SU-DHL-6 (cell line): ENCODE results near the gene MTFR1L.

ENCODE experiments used
- H2AFZ ChIP-seq: fragments of 200-600 bp; sonication (generic); 2 replicates; pipeline ENCODE4 v1.6.1; 2014; ENCODE audit warnings: low read depth, mild to moderate bottlenecking, moderate library complexity, mixed read lengths, antibody characterized with exemption, low read length; ENCODE audit not compliant: severe bottlenecking
- H3F3A ChIP-seq: fragments of 200-600 bp; shearing (Covaris generic); 2 replicates; pipeline ENCODE4 v1.6.0; 2016; ENCODE audit warnings: antibody characterized with exemption, mild to moderate bottlenecking; ENCODE audit not compliant: insufficient read depth
- H3K27ac ChIP-seq: fragments of 200-600 bp; sonication (generic); 2 replicates; pipeline ENCODE4 v1.5.1; 2016; ENCODE audit warnings: low read depth, mild to moderate bottlenecking, low read length, moderate library complexity, mixed read lengths
- H3K27me3 ChIP-seq: fragments of 200-600 bp; sonication (generic), shearing (Covaris generic); 2 replicates; pipeline ENCODE4 v1.6.0; 2014; ENCODE audit warnings: mild to moderate bottlenecking, low read length
- H3K36me3 ChIP-seq: fragments of 200-600 bp; sonication (generic); 2 replicates; pipeline ENCODE4 v1.6.1; 2014; ENCODE audit warnings: mild to moderate bottlenecking, low read length, mixed read lengths
- H3K4me2 ChIP-seq: fragments of 300-600, 200-600 bp; shearing (Covaris generic), sonication (generic); 2 replicates; pipeline ENCODE4 v1.6.0; 2014; ENCODE audit warnings: low read length, low read depth, mild to moderate bottlenecking; ENCODE audit not compliant: poor library complexity, severe bottlenecking
- H3K4me3 ChIP-seq: fragments of 200-600 bp; sonication (generic); 2 replicates; pipeline ENCODE4 v1.5.1; 2014; ENCODE audit warnings: antibody characterized with exemption, low read length, mild to moderate bottlenecking, mixed read lengths; ENCODE audit not compliant: insufficient read depth, poor library complexity, severe bottlenecking
- H3K79me2 ChIP-seq: fragments of 200-600 bp; sonication (generic); 2 replicates; pipeline ENCODE4 v1.6.1; 2014; ENCODE audit warnings: mild to moderate bottlenecking, low read length, moderate library complexity; ENCODE audit not compliant: insufficient read depth
- H3K9ac ChIP-seq: fragments of 200-600 bp; sonication (generic); 2 replicates; pipeline ENCODE4 v1.7.0; 2014; ENCODE audit warnings: mild to moderate bottlenecking, low read length
- H3K9me2 ChIP-seq: fragments of 200-600 bp; sonication (generic); replicated peaks from 2 replicates; pipeline ENCODE4 v1.6.1; 2014; ENCODE audit warnings: low read length; ENCODE audit not compliant: insufficient read depth
- H3K9me3 ChIP-seq: fragments of 200-600 bp; sonication (generic); 2 replicates; pipeline ENCODE4 v1.6.1; 2014; ENCODE audit warnings: low read length, mixed read lengths; ENCODE audit not compliant: insufficient read depth
- H4K20me1 ChIP-seq: fragments of 200-600 bp; sonication (generic); 2 replicates; pipeline ENCODE4 v1.6.1; 2014; ENCODE audit warnings: low read depth, mild to moderate bottlenecking, antibody characterized with exemption, low read length, moderate library complexity, mixed read lengths
- EZH2phosphoT487 ChIP-seq: fragments of 200-600 bp; sonication (generic), shearing (Covaris generic); conservative IDR thresholded peaks from 2 replicates; pipeline ENCODE4 v1.6.1; 2018; ENCODE audit warnings: mild to moderate bottlenecking, antibody characterized with exemption, low read length, moderate library complexity, mixed read lengths
- TF ChIP-seq, protein P1 (sequence below): fragments of 200-600 bp; sonication (generic); IDR thresholded peaks from one replicate; pipeline ENCODE4 v1.5.1; 2017; ENCODE audit warnings: antibody characterized with exemption, mild to moderate bottlenecking, low read length, moderate library complexity; ENCODE audit not compliant: insufficient read depth, poor library complexity, severe bottlenecking

The MTFR1L gene

DNA sequence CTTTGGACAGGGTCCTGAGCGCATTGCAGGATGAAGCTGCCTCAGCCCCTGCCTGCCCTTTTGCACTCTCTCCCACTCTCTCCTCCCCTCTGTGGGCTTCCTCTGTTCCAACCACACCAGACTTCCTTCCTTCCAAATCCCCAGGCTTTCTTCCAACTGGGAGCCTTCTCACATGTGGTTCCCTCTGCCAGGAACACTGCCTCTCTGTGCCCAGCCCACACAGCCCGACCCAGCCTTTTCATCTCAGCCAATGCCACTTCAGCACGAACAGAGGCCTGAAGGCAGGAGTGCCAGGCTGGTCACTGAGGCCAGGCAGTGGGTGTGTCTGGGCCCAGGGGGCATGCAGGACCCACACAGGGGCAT lies 13.9 kb upstream of the MTFR1L start:
- no peak overlapping the region for H3K27ac ChIP-seq
- H3K27me3 ChIP-seq: no peaks in the 10 kb centered on the region
- H3K36me3 ChIP-seq: no peaks in the 10 kb centered on the region
- no peak overlapping the region for H3K4me2 ChIP-seq
- no peak overlapping the region for H2AFZ ChIP-seq
- H4K20me1 ChIP-seq: no peaks in the 10 kb centered on the region
- no peak overlapping the region for H3K9ac ChIP-seq
- no peak overlapping the region for H3K4me3 ChIP-seq
- H3K79me2 ChIP-seq: no peaks in the 10 kb centered on the region
- H3K9me3 ChIP-seq: no peaks in the 10 kb centered on the region
- no peaks in the 10 kb centered on the region for H3F3A ChIP-seq
- TF ChIP-seq, protein P1, sequence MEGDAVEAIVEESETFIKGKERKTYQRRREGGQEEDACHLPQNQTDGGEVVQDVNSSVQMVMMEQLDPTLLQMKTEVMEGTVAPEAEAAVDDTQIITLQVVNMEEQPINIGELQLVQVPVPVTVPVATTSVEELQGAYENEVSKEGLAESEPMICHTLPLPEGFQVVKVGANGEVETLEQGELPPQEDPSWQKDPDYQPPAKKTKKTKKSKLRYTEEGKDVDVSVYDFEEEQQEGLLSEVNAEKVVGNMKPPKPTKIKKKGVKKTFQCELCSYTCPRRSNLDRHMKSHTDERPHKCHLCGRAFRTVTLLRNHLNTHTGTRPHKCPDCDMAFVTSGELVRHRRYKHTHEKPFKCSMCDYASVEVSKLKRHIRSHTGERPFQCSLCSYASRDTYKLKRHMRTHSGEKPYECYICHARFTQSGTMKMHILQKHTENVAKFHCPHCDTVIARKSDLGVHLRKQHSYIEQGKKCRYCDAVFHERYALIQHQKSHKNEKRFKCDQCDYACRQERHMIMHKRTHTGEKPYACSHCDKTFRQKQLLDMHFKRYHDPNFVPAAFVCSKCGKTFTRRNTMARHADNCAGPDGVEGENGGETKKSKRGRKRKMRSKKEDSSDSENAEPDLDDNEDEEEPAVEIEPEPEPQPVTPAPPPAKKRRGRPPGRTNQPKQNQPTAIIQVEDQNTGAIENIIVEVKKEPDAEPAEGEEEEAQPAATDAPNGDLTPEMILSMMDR: no peak
- no peak for TF ChIP-seq EZH2phosphoT487
- H3K9me2 ChIP-seq: no peaks in the 10 kb centered on the region

- Histone ChIP-seq H3F3A (no peaks in the 10 kb centered on the region), H3K27ac (no peak overlapping the region), H3K9me3 (no peaks in the 10 kb centered on the region), H3K9ac (no peak overlapping the region), H3K27me3 (no peaks in the 10 kb centered on the region), H3K9me2 (no peaks in the 10 kb centered on the region), H3K36me3 (no peaks in the 10 kb centered on the region), H3K4me3 (no peak overlapping the region), H3K4me2 (no peak overlapping the region), H2AFZ (no peak overlapping the region), H4K20me1 (no peaks in the 10 kb centered on the region), H3K79me2 (no peaks in the 10 kb centered on the region)
- no peak for TF ChIP-seq EZH2phosphoT487
- TF ChIP-seq, protein P1: no peak
These were observed 13.3 kb upstream of the MTFR1L start for GRCh38 chr1:25806418-25806817.

DNA sequence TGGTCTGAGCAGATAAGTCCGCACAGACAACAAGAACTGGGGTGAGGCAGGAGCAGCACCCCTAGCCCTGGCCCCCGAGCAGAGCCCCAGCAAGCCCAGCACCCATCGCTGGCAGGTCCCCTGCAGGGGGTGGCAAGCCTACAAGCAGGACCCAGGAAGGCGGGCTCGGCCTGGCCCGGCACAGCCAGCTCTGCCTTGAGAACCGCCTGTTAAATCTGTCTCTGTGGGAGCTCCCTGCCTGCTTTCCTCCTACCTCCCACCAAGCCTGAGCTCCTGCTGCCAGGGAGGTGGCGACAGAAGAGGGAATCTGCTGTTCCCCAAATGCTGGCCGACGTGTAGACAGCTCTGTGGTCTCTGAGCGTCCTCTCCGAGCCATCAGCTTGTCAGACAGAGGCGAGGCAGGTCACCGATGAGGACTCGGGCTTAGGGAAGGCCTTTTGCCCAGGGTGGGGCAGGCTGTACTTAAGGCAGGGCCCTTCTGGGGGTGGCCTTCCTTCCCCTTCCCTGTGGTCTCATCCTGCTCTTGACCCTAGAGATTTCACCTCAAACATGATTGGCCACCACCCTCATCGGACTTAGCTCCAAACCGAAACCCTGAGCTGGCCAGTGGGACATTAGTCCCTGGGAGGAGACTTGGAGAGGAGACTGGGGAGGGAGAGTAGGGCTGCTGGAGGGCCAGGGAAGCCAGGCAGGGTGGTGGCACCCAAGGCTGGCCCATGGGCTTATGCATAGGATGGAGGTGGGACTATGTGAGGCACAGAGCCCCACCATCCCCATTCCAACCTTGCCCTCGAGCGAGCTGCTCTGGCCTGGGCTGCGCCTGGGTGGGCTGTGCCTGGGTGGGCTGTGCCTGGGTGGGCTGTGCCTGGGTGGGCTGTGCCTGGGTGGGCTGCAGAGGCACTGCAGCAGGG lies 12.0 kb upstream of the MTFR1L start:
- no peaks in the 10 kb centered on the region for H3F3A ChIP-seq
- H2AFZ ChIP-seq: no peak overlapping the region
- H3K79me2 ChIP-seq: no peaks in the 10 kb centered on the region
- no peak overlapping the region for H3K4me3 ChIP-seq
- H3K9me2 ChIP-seq: no peaks in the 10 kb centered on the region
- TF ChIP-seq EZH2phosphoT487: no peak
- TF ChIP-seq, protein P1: no peak
- H3K27ac ChIP-seq: no peak overlapping the region
- no peak overlapping the region for H3K4me2 ChIP-seq
- no peaks in the 10 kb centered on the region for H4K20me1 ChIP-seq
- H3K9me3 ChIP-seq: no peaks in the 10 kb centered on the region
- H3K9ac ChIP-seq: no peak overlapping the region
- no peaks in the 10 kb centered on the region for H3K27me3 ChIP-seq
- no peaks in the 10 kb centered on the region for H3K36me3 ChIP-seq
